HG03520 (cell line): ENCODE data around the gene ASB7.
A peak's percentile ranks its signal among the peaks of the same experiment; 100 is the strongest.

Source experiments
- ATAC-seq: cut with Tn5 transposase; IDR thresholded peaks from one replicate; pipeline ENCODE4 v1.9.1; 2021; ENCODE audit warnings: mild to moderate bottlenecking, moderate library complexity; ENCODE audit not compliant: unreplicated experiment

The ASB7 gene

DNA sequence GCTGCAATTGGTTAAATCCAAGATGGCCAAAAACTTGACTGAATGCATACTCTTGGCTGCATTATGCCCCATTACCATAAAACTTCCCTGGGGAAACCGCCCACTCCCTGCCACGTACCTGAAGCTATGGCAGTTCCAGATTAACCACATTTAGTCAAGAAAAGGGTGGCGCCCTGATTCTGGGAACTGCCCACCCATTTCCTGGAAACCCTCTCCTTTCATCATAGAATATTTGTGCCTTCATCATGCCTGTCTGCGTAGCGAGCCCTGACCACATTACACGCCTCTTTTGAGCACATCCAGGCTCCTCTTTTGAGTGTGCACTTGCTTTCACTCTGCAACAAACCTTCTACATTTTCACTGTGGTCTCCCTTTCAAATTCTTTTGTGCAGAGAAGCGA is 5.6 kb upstream of the ASB7 start:
- peak; percentile 81 for ATAC-seq

DNA sequence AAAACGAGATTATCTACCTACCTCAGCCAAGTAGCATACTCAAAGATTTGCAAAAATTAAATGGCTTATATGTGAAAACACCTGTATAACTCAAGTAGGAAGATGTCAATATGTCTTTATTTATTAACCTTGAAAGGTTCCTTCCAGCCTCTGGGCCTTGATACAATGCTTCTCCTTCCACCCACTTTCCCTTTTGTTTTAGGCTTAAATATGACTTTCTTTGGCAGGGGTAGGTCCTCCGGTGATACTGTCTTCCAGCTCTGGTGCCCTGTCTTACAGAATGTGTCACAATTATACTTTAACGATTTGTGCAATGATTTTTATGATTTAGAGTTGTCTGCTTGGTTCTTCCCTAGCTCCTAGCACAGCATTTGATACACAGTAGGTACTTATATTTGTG is 4.5 kb upstream of the ASB7 start:
- no peak for ATAC-seq

DNA sequence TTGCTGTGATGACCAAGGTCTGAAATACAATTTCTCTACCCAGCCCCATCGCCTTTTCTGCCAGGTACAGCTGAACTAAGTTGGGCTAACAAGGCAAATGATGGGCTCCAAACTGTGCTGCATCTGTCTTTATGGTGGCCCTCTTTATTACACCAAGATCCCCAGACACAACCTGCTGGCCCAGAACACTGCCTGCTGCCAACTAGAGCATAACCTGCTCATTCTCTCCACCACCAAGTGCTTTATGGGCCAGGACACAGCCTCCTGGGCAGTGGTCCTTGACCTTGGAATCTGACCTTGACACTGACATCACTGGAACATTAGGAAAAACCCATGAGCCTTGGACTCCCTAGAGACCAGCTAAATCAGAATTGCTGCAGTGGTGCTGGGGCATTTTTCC is 3.7 kb upstream of the ASB7 start:
- ATAC-seq: no peak

DNA sequence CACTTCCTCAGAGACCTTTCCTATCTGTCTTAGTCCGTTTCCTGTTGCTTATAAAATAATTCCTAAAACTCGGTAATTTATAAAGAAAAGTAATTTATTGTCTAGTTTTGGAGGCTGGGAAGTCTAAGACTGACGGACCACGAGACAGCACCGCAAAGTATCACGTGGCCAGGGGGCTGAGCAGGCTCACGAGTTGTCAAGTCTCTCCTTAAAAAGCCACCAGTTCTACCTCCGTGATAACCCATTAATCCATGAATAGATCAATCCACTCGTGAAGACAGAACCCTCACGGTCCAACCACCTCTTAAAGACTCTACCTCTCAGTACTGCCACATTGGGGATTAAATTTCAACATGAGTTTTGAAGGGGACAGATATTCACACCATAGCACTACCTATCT is 1.2 kb upstream of the ASB7 start:
- no peak for ATAC-seq

DNA sequence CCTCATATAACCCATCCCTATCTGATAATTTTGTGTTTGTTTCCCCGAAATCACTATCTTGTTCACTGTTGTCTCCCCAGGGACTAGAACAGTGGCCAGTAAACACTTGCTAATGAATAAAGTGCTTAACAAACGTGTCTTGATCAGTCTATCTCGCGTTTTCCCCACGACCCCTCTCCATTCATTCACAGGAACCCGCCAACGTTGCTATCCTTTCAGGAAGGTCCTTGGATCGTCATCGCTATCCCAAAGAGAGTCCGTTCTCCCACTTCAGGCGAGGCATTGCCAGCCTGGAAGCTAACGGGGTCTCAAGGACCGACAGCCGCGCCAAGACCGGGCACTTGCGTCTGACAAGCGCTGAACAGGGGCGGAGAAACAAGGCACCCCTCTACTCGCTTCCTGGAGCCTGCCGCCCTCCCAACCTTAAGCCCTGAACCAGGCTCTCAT is 749 bp upstream of the ASB7 start:
- peak; percentile 7 for ATAC-seq

DNA sequence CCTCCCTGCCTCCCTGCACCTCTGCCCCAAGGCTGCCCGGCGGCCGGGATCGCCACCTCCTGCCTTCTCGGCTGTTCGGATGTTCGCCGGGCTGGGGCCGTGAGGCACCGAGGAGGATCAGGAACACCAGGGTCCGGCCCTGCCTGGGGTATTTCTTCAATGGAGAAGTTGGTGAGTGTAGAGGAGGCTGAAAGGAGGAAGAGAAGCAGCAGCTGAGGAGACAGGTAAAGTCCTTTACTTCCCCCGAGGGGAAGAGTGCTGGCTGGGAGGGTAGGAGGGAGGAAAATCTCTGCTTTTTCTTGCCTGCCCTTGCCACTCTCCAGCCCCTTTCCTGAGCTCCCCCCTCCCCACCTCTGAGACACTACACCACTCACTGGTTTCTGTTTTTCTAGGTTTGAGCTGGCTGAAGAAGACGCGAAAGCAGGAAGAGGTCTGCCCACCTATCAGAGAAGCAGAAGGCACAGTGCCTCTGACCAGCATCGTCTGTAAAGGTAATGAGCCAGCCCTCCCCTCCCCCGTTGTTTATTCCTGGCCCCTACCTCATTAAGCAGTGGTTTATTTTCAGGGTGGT is 519 bp downstream of the ASB7 start:
- peak; percentile 45 for ATAC-seq

DNA sequence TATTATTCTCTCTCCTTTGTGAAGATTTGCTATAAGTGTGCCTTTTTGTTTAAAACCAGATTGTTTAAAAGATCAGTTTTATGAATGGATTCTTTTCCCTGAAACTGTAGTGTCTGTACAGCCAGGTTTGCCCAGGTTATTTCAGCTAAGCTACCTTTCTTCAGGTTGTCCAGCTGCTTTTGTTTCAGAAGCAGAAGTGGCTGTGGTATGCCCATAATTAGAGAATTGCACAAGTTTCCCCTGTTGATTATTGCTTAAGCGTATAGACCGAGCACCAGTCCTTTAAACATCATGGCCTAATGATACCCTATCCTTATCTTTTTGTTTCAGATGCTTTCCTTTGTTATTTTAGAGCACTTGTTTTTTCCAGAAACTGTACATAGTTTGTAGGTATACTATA is 10.2 kb downstream of the ASB7 start:
- ATAC-seq: no peak

DNA sequence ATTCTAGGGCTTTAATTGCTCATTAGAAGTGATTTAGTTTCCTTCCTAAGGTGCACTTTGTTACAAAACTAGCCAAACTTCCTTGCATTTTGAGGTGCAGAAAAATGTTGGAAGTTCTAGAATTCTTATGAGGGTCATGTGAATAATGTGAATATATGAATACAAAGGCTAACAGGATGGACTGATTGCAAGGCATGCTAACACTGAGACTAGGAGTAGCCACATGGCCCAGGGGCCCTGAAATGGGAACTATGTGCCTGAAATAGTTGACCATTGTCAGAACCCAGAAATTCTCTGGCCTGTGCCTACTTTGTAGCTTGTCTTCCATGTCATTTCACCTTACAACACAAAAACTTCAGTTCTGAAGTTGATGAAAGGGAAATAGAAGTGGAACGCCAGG is 10.8 kb downstream of the ASB7 start:
- no peak for ATAC-seq

DNA sequence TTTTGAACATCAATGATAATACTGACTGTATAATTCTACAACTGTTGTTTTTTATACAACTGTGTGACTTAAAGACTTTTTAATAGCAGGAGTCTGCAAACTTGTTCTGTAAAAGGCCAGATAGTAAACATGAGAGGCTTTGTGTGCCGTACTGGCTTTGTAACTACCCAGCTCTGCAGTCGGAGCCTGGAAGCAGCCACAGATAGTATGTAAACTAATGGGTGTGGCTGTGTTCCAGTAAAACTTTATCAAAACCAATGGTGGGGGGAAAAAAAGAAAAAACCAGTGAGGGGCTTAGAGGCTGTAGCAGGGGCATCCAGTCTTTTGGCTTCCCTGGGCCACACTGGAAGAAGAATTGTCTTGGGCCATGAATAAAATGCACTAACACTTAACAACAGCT is 11.9 kb downstream of the ASB7 start:
- ATAC-seq: no peak

DNA sequence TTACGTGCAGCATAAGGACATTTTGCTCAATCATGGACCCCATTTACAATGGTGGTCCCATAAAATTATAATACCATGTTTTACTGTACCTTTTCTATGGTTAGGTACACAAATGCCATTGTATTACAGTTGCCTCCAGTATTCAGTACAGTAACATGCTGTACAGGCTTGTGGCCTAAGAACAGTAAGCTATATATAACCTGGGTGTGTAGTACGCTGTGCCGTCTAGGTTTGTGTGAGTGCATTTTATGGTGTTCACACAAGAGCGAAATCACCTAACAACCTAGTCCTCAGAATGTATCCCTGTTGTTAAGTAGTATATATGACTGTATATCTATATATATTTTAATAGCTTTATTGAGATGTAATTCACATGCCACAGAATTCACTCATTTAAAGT is 12.5 kb downstream of the ASB7 start:
- ATAC-seq: no peak

DNA sequence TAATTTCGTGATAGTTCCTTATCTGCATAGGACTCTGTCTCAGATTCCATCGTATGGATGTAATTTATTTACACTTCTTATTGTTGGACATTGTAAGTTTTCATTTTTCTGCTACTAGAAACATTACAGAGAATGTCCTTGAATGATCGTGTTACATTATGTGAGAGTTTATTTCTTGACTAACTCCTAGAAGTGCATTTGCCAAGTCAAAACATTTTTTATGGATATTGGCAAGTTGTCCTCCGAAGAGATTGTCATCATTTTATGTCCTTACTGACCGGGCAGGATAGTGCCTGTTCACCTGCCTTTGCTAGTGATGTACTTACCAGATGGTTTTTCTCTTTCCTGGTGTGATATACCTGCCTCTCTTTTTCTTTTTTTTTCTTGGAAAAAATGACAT is 13.4 kb downstream of the ASB7 start:
- ATAC-seq: no peak

DNA sequence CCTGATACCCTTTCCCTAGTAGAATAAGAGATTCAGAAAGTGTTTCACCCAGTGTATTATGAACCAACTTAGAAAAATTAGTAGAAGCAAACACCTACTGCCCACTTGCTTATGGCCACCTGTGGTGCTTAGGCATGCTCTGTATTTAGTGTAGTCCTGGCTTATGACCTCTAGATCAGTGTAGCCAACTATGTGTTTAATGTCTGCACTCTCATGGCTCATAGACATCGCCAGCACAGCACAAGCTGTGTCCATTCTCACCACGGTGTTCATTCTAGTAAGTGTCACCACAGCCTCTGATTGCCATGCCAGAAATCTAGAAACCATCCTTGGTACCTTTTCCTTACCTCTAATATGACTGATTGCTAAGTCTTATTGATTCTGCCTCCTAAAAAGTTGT is 14.3 kb downstream of the ASB7 start:
- no peak for ATAC-seq

DNA sequence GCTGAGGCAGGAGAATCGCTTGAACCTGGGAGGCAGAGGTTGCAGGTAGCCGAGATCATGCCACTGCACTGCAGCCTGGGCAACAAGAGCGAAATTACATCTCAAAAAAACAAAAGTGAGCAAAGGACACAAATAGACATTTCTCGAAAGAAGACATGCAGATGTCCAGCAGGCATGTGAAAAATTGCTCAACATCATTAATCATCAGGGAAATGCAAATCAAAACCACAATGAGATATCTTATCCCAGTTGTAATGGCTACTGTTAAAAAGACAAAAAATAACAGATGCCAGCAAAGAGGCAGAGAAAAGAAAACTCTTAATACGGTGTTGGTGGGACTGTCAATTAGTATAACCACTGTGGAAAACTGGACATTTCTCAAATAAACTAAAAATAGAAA is 20.9 kb downstream of the ASB7 start:
- no peak for ATAC-seq

DNA sequence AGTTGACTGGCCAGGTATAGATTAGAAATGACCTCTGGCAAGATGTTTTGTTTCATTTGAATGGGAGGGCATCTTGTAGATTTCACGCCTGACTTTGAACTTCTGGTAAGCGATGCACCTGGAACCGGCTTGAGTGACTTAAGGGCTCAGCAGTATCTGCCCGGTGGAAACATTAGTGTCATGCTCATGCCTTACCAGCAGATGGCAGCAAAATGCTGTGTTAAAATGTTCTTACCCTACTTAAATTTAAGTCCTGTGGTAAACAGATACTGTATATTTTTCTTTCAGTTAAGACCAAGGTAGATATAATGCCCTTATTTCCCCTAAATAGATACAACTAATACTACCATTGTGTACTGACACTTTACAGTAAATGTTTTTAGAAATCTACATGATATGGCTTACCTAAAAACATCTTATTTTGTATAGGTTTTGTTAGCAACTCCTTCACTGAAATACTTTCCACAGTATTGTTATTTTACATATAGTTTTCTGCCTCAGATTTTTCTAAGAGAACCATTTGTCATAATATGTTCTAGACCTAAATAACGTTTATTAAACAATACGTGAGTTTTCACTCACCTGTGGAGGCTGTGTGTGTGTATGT is 25.5 kb downstream of the ASB7 start:
- peak; percentile 76 for ATAC-seq

DNA sequence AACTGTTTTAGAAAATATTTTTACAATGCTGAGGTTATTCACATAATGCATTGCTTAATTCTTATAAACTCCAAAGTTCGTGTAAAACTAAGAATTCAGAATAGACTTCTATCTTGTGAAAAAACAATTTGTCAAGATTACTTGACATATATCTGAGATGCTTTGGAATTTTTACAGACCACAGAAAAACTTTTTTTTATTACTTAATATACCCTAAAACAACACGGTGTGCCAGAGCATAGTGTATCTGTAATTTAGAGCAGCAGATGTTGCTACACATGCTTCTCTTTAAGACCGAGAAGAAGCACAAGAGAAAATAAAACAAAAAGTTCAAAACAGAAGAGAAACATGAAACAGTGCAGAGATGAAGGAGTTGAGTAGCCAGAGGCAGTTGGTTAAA is 26.4 kb downstream of the ASB7 start:
- no peak for ATAC-seq

DNA sequence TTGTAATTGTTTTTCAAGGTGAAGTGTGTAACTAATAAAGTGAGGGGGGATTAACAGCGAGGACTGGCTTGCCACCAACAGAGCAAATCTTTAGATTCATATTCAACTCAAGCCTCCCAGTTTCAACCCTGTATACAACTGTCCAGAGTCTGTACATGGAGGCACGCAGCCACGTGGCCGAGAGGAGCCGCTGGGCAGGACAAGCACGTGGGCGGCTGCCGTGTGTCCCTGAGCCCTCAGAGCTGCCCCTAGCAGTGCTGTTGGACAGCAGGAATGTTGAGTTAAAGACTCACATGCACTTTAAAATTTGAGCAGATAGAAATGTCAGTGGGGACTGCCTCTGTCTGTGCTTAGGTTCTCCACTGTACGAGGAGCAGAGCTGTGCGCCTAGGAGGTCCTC is 29.4 kb downstream of the ASB7 start:
- no peak for ATAC-seq

DNA sequence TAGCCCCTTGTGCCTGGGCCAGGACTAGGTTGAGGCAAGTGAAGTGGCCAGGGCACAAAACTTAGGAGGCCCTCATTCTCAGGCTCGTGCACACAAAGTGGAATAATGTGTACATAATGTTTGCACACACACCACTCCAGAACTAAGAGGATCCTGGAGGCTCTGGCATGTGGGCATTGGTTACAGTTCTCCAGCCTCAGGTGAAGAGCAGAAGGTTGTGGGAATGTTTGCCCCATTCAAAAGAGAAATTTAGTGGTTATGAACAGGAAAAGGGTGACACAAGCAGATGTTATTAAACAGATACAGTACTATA is 31.3 kb downstream of the ASB7 start:
- no peak for ATAC-seq

DNA sequence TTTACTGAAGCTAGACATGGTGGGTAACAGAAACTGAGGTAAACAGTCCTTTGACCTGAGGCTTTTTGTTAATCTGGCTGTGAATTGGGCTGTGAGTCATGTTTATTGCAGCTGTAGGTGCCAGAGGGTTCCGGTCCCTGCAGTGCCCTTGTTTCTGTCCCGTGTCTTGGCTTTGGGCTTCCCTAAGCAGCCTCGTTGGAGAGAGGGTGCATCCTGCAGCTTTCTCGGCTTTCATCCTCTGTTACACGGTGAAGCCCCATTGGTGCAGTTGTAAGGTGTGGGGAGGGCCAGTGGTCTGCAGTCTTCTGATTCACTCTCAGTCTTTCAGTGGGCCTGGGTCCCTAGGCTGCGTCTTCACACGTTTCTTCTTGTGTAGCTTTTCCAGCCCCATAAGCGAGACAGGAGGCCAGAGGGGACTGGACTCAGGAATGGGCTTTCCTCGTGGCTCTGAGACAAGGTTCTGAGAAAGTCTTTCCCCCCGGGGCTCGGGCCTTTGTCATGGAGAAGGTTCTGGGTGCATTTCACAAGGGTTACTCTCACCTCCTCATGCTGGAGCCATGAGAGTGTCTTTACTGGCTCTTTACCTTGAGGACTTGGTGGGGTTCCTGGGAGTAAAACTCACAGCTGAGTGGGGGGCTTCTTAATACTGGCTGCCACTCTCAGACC is 33.1 kb downstream of the ASB7 start:
- no peak for ATAC-seq

DNA sequence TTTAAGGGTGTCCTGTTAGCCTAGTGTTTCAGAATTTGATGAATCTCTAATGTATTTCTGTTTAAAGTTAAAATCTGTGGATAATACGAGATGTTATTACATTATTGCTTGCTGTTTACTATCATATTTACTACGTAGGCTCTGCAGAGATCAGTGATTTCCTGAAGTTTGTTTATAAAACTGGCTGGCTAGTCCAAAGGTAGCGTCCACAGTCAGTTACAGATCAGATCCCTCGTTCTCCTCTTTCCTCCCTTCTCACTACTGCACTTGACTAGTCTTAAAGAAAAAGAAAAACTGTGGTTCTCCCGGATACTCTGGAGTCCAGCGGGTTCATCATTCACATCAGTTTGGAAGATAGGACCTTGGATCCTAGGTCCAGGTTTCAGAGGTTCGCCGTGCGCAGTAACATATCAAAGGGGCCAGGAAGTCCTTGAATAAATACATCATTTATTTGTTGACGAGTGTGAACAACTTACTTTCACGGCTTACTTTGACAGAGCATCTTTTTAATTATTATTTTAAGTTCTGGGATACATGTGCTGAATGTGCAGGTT is 35.9 kb downstream of the ASB7 start:
- ATAC-seq: no peak

DNA sequence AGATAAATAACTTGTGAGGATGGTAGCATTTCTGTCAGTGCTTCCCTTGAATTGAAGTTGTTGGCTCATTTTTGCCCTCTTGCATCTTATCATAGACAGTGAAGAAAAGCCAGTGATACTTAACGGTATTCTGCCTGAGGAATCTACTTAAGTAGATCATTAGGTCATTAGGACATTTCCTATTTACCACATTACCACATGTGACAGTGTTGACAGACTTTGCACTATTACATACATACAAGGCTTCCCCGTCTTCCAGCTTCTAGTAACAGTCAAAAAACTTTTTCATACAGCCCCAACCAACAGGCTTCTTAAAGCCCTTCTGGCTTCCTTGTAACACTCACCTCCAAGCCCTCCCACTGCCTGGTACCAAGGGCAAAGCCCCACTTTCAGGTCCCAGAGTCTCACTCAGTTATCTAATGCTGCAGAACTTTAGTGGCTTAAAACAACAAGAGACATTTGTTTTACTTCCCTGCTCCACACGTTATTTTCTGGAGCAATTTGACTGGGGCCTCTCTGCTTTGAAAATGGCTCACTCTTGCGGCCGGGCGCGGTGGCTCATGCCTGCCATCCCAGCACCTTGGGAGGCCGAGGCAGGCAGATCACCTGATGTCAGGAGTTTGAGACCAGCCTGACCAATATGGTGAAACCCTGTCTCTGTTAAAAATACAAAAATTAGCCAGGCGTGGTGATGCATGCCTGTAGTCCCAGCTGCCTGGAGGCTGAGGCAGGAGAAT is 40.0 kb downstream of the ASB7 start:
- no peak for ATAC-seq

DNA sequence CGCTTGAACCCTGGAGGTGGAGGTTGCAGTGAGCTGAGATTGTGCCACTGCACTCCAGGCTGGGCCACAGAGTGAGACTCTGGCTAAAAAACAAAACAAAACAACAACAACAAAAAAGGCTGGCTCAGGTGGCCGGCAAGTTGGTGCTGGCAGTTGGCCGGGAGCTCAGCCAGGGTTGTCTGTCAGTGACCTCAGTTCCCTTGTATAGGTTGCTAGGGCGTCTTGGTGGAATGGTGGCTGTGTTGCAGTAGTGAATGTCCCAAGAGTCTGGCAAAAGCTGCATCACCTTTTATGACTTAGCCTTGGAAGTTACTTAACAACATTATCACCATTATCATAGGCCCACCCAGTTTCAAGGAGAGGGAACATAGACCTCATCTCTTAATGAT is 40.6 kb downstream of the ASB7 start:
- ATAC-seq: no peak

DNA sequence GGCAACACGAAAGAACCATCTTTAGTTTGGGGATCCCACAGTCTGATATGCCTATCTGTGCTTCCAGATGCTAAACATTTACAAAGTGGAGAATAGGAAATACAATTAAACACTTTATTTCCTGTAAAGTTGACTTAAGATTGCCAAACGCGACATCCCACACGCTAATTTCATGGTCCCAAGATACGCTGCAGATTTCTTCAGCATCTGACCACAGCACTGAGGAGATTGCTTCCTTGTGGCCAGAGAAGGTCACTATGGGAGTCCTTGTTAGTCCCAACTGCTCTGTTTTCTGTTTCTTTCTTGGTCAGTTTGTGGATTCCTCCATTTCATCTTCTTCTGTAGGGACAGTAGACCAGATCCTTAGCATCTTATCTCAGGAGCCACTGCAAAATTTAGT is 43.3 kb downstream of the ASB7 start:
- ATAC-seq: no peak
